HG03457 (cell line): ENCODE data around the gene RBM26.

Experiments used
- ATAC-seq: cut with Tn5 transposase; IDR thresholded peaks from one replicate; pipeline ENCODE4 v1.9.1; 2021; ENCODE audit warnings: moderate number of reproducible peaks; ENCODE audit not compliant: unreplicated experiment

The RBM26 gene, protein sequence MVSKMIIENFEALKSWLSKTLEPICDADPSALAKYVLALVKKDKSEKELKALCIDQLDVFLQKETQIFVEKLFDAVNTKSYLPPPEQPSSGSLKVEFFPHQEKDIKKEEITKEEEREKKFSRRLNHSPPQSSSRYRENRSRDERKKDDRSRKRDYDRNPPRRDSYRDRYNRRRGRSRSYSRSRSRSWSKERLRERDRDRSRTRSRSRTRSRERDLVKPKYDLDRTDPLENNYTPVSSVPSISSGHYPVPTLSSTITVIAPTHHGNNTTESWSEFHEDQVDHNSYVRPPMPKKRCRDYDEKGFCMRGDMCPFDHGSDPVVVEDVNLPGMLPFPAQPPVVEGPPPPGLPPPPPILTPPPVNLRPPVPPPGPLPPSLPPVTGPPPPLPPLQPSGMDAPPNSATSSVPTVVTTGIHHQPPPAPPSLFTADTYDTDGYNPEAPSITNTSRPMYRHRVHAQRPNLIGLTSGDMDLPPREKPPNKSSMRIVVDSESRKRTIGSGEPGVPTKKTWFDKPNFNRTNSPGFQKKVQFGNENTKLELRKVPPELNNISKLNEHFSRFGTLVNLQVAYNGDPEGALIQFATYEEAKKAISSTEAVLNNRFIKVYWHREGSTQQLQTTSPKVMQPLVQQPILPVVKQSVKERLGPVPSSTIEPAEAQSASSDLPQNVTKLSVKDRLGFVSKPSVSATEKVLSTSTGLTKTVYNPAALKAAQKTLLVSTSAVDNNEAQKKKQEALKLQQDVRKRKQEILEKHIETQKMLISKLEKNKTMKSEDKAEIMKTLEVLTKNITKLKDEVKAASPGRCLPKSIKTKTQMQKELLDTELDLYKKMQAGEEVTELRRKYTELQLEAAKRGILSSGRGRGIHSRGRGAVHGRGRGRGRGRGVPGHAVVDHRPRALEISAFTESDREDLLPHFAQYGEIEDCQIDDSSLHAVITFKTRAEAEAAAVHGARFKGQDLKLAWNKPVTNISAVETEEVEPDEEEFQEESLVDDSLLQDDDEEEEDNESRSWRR

GRCh38 chr13:79405831-79406596 is at the start of gene RBM26:
Gene RBM26, minus strand, starts transcription at chr13:79406255. Its CDS starts 481 bp downstream, at chr13:79405774.
- ATAC-seq: peak; percentile 81

- ATAC-seq: no peak
Observed at GRCh38 chr13:79455331-79455730, 49.3 kb upstream of the RBM26 start.

- no peak for ATAC-seq
Observed at GRCh38 chr13:79452239-79452913, 46.3 kb upstream of the RBM26 start.

GRCh38 chr13:79451500-79451962 is 45.5 kb upstream of the RBM26 start:
- ATAC-seq: peak; percentile 100

DNA sequence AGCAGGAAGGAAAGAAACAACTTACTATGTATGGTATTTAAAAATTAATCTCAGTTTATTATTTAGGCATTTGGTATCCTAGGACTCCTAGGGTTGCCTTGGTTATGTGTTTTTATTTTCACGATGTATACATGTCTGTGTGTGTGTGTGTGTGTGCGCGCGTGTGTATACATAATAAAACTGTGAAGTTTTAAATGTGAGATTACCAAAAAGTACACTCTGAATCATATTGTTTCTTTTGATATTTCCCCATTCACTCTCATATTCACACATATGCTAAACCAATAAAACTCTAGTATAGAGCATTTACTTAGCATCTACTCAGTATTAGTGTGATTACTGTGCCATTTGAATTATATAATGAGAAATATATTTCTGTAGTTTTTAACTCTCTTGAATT is 44.1 kb upstream of the RBM26 start:
- ATAC-seq: no peak

DNA sequence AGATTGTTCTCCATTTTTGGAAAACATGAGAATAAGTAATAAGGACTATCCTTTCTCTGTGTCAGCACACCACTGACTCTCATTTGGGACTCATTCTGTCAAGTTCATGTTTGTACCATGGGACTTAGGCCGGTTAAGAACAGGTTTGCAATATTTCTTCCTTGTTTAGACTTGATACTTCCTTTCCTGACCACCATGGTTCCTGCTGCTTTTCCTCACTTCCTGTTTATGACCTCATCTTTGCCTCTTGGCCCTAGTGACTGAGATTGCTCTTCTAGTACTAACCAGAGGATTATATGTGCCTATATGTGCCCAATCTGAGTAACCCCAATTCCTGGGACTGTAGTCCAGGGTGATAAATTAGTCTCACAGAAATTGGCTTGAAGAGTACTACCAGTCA is 42.4 kb upstream of the RBM26 start:
- no peak for ATAC-seq

GRCh38 chr13:79447741-79448140 is 41.7 kb upstream of the RBM26 start:
- ATAC-seq: no peak

DNA sequence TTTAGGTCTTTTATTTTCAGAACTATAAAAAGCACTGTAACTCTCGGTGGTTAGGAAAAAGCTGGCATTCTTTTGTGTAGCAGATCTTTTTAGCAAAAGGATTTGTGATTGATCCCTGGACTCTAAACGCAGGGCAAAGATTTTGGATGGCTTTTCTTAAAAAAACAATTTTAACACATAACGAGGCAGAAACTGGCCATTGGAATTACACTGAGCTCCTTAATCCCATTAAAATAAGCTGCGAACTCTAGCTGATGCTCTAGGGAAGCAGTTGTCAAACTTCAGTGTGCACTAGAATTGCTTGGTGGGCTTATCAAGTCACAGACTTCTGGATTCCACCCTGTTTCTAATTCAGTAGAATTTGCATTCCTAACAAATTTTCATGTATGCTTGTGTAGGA is 41.1 kb upstream of the RBM26 start:
- no peak for ATAC-seq

- no peak for ATAC-seq
Observed at GRCh38 chr13:79445968-79446645, 40.1 kb upstream of the RBM26 start.

DNA sequence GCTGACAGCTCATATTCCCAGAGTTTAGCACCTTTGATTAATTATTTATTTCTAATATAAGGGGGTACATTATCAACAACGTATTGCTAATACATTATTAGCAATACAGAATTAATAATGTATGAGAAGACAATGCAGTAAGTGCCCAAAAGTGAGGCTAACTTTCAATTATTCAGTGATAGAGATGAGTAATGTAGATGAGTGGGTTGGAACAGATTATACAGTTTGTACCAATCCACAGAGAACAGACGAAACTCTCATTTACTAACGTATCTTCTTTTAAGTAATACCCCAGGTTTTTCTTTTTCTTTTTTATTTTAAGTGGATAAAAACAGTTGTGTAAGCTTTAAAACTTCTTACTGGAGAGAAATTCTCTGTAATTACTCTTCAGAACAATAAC is 36.7 kb upstream of the RBM26 start:
- no peak for ATAC-seq

DNA sequence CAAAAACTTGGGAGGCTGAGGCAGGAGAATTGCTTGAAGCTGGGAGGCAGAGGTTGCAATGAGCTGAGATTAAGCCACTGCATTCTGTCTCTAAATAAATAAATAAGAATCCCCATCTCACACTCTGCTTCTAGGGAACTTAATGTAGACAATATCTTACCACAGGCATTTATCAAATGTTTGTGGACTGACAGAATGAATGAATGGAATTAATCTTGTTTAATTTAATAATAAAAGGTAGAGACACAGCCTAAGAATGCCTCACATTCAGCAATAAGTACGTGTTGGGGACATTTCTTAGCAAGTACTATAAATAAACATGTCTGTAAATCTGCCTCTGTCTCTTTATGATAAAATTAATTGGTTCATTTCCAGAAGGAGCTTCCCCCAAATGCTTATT is 36.2 kb upstream of the RBM26 start:
- no peak for ATAC-seq

GRCh38 chr13:79440958-79441528 is 35.0 kb upstream of the RBM26 start:
- no peak for ATAC-seq

DNA sequence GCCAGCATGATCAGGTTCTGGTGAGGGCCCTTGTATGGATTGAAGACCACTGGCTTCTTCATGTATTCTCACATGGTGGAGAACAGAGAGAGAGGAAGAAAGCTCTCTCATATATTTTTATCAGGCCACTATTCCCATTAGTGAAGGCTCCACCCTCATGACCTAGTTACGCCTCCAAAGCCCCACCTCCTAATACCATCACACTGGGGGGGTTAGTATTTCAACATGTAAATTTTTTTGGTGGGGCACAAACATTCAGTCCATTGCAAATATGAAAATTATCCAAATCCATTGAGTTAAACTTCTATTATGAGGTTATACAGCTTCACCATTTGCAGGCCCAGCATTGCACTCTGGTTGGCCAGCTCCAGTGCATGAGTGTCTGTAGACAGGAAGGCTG is 33.2 kb upstream of the RBM26 start:
- ATAC-seq: no peak

- no peak for ATAC-seq
Observed at GRCh38 chr13:79435561-79435990, 29.5 kb upstream of the RBM26 start.

GRCh38 chr13:79434556-79434955 is 28.5 kb upstream of the RBM26 start:
- ATAC-seq: no peak

DNA sequence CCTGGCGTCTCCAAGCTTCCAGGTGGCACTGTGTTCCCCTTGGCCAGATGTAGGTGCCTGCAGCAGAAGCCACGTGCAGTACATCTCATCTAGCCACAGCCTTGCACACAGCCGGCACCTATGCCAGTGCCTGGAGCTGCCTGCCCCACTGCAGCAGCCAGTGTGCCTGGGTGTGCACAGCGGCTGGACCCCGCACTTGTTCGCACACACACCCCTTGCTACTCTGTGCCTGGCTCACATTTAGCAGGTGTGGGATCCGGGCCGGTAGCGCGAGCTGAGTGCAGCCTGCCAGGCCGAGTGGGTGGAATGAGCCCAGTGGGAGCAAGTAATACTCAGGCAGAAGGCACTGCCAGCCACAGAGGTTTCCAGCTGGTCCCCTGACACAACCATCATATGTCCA is 26.9 kb upstream of the RBM26 start:
- ATAC-seq: no peak

DNA sequence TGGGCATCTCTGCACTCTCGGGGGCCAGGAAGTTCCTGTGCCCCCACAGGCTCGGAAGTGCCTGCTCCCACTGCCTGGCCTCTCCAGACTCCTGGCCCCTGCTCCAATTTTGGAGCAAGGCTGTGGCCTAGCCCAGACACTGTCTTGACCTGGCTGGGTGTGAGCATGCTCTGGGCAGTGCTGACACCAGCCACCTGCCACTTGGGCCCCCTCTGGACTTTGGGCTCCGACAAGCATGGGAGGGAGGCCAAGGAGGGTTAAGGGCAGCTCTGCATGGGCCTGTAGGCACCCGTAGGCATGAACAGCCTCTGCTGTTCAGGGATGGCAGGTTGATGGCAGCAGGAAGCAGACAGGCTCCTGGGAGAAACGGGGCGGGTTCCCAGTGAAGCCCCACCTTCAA is 26.0 kb upstream of the RBM26 start:
- no peak for ATAC-seq

- ATAC-seq: no peak
Observed at GRCh38 chr13:79429309-79429708, 23.3 kb upstream of the RBM26 start.

GRCh38 chr13:79427883-79428282 is 21.8 kb upstream of the RBM26 start:
- no peak for ATAC-seq
